Measurements from ENCODE around the gene SCCPDH. TPM values are rescaled to one million over a fixed set of nuclear protein-coding genes. Genes with fewer than 3 reads are reported as not detected.
"Not testable (repeated sequence)": the region's sequence is repeated elsewhere in the genome, so short reads cannot be mapped to it uniquely, and the experiment has no call there.

SCCPDH gene
- polyA plus RNA-seq, 1 of the 3 experiments (the other 2 are of a cell fraction), result 32.2 TPM

- POLR2A ChIA-PET; H3F3A ChIP-seq (replicated peaks; ENCODE audit: insufficient read depth); DNase-seq; H3K4me2 ChIP-seq; H3K27ac ChIP-seq (ENCODE audit: low read depth in 2 of 2, low read length in 1 of 2); H3K9ac ChIP-seq; H3K36me3 ChIP-seq (replicated peaks in 1 of 2; ENCODE audit: control insufficient read depth in 1 of 2, insufficient read depth in 2 of 2, low read length in 1 of 2); H3K9me2 ChIP-seq; H3K9me3 ChIP-seq; H2AFZ ChIP-seq (ENCODE audit: low read depth); H4K20me1 ChIP-seq (ENCODE audit: insufficient read depth); H3K4me1 ChIP-seq (ENCODE audit: control insufficient read depth in 1 of 2, insufficient read depth in 2 of 2, low read depth in 1 of 2, low read length in 1 of 2); H3K4me3 ChIP-seq (ENCODE audit: low read depth in 2 of 2, low read length in 1 of 2); H3K27me3 ChIP-seq (ENCODE audit: insufficient read depth): not testable (repeated sequence)
- WGBS (ENCODE audit: low lambda C conversion rate), result 81% methylated on average over 7 of the region's 7 CpGs
- CTCF ChIA-PET, result interaction anchor here (0.6 kb wide), 1 partner anchor 31 kb away, joined by 3 read pairs; no protein-coding TSS in a partner anchor
- peaks cover 24% of the 10 kb centered on the region for H3K79me2 ChIP-seq (ENCODE audit: insufficient read depth)
Observed at GRCh38 chr1:246720814-246721213, 3.4 kb upstream of the SCCPDH start.

- Histone ChIP-seq H3K9me3 (no peaks in the 10 kb centered on the region), H3K4me1 (ENCODE audit: control insufficient read depth in 1 of 2, insufficient read depth in 2 of 2, low read depth in 1 of 2, low read length in 1 of 2) (peaks cover 0 to 8% of the 10 kb centered on the region in 2 experiments; a peak in 2 of 4 replicates), H3K4me2 (no peak overlapping the region), H3K27me3 (ENCODE audit: insufficient read depth) (no peaks in the 10 kb centered on the region), H3K4me3 (ENCODE audit: low read depth in 2 of 2, low read length in 1 of 2) (no peak overlapping the region), H3K9ac (no peak overlapping the region), H3K79me2 (ENCODE audit: insufficient read depth) (peaks cover 42% of the 10 kb centered on the region), H3K9me2 (no peaks in the 10 kb centered on the region), H3K36me3 (replicated peaks in 1 of 2; ENCODE audit: control insufficient read depth in 1 of 2, insufficient read depth in 2 of 2, low read length in 1 of 2) (peaks cover 12% of the 10 kb centered on the region in 2 experiments), H3K27ac (ENCODE audit: low read depth in 2 of 2, low read length in 1 of 2) (no peak overlapping the region), H3F3A (replicated peaks; ENCODE audit: insufficient read depth) (peaks cover 4% of the 10 kb centered on the region), H4K20me1 (ENCODE audit: insufficient read depth) (no peaks in the 10 kb centered on the region), H2AFZ (ENCODE audit: low read depth) (no peak overlapping the region)
- POLR2A ChIA-PET, result no interaction called here
- TF ChIP-seq NRF1 (IDR thresholded peaks at IDR 0.05; ENCODE audit: low read depth, low read length) (no peak), YY1 (IDR thresholded peaks at IDR 0.05; ENCODE audit: low read depth) (no peak), TEAD4 (IDR thresholded peaks at IDR 0.05; ENCODE audit: borderline replicate concordance, insufficient read depth) (no peak), CTCF (IDR thresholded peaks at IDR 0.05) (no peak), RXRA (IDR thresholded peaks at IDR 0.05; ENCODE audit: borderline replicate concordance, low read depth) (no peak), RCOR1 (IDR thresholded peaks at IDR 0.05; ENCODE audit: low read length) (no peak), IRF3 (IDR thresholded peaks at IDR 0.05; ENCODE audit: low read depth, low read length) (no peak), USF1 (IDR thresholded peaks at IDR 0.05; ENCODE audit: borderline replicate concordance, low read depth) (no peak), POLR2AphosphoS5 (IDR thresholded peaks at IDR 0.05; ENCODE audit: low read depth, low read length) (no peak), FOXM1 (IDR thresholded peaks at IDR 0.05; ENCODE audit: low read depth) (no peak), NFIC (IDR thresholded peaks at IDR 0.05; ENCODE audit: borderline replicate concordance) (no peak), MEF2A (IDR thresholded peaks at IDR 0.05; ENCODE audit: borderline replicate concordance, low read depth) (no peak), ZBTB33 (IDR thresholded peaks at IDR 0.05; ENCODE audit: borderline replicate concordance, low read depth) (no peak)
- CTCF ChIA-PET, result no interaction called here
- no peak for DNase-seq
- 94% methylated on average over 4 of the region's 4 CpGs for WGBS (ENCODE audit: low lambda C conversion rate)
Observed at GRCh38 chr1:246722720-246723119, 1.5 kb upstream of the SCCPDH start.
